Measurements from ENCODE around the gene LRIG1.

The LRIG1 gene

GRCh38 chr3:66500576-66501482 lies at the start of gene LRIG1:
TSS of gene LRIG1 (minus strand) at chr3:66501022. CDS start at chr3:66500407, 615 bp downstream.
- peak; percentile 95 for DNase-seq

DNA sequence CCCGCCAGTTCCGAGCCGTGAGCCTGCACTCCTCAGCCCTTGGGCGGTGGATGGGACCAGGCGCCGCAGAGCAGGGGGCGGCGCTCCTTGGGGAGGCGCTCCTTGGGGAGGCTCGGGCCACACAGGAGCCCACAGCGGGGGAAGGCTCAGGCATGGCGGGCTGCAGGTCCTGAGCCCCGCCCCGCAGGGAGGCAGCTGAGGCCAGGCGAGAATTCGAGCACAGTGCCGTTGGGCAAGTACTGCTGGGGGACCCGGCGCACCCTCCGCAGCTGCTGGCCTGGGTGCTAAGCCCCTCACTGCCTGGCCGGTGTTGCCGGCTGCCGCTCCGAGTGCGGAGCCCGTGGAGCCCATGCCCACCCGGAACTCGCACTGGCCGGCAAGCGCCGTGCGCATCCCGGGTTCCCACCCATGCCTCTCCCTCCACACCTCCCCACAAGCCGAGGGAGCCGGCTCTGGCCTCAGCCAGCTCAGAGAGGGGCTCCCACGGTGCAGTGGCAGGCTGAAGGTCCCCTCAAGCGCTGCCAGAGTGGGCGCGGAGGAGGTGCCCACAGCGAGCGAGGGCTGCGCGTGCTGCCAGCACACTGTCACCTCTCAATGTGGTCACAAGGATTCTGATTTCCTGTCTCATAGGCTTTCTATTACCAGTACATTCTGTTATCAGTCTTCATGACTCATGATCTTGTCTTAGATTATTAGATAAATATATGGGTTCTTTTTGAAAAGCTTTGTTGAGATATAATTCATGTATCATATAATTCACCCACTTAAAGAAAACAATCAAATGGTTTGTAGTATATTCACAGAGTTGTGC lies 44.0 kb upstream of the LRIG1 start:
- DNase-seq = no peak

GRCh38 chr3:66542153-66542552 lies 41.3 kb upstream of the LRIG1 start:
- no peak for DNase-seq

DNA sequence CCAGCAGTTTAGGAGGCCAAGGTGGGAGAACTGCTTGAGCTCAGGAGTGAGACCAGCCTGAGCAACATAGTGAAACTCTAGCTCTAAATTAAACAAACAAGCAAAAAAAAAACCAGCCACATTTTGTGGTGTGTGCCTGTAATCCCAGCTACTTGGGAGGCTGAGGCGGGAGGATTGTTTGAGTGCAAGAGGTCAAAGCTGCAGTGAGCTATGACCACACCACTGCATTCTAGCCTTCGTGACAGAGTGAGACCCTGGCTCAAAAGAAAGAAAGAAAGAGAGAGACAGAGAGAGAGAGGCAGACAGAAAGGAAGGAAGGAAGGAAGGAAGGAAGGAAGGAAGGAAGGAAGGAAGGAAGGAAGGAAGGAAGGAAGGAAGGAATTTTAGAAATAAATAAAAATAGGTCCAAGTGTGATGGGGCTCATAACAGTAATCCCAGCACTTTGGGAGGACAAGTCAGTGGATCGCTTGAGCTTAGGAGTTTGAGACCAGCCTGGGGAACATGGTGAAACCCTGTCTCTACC lies 38.7 kb upstream of the LRIG1 start:
- no peak for DNase-seq

- DNase-seq = no peak
Observed at GRCh38 chr3:66538390-66538789, 37.6 kb upstream of the LRIG1 start.

DNA sequence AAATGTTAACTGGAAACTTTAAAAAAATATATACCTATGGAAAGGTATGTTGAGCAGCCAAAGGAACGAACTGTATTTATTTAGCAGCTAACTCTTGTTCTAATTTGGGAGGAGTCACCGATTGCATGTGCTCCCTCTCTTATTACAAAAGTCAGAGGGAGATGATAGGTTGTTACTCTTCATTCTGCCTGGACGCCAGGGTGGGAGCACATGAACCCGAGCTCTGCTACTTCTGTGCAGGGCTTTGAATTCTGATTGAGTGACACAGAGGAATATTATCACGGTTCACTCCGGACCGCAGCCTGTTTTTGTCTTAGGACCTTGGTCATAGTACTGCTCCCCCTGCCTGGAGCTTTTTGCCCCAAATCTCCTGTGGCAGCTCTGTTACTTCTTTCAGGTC lies 36.9 kb upstream of the LRIG1 start:
- DNase-seq = no peak

DNA sequence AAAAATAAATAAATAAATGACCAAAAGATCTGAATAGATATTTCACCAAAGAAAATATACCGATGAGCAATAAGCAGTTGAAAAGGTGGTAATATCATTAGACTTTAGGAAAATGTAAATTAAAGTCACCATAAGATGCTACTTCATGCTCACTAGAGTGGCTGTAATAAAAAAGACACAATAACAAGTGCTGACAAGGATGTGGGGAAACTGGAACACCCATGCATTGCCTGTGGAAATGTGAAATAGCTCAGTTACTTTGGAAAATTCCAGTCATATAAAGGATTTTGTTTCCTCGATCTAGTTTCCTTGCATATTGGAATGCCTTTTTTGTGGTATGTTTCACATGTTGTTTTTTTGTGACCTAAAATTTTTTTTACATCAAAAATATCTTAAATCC lies 36.0 kb upstream of the LRIG1 start:
- DNase-seq = no peak

GRCh38 chr3:66534304-66534845 lies 33.6 kb upstream of the LRIG1 start:
- no peak for DNase-seq

DNA sequence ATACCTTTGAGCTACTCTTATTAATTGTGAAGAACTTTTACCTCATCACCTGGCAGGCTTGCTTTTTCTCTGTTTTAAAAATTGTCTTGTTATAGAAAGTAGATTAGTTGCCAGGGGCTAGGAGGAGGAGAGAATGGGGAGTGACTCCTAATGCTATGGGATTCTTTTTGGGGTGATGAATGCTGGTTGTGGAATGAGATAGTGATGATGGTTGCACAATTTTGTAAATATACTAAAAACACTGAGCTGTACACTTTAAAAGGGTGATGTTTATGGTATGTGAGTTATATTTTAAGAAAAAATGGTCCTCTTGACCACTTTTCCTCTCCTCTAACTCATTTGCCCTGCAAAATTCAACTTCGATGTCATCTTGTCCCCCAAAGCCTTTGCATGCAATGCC lies 31.8 kb upstream of the LRIG1 start:
- DNase-seq = no peak

GRCh38 chr3:66532160-66532587 lies 31.4 kb upstream of the LRIG1 start:
- no peak for DNase-seq

- no peak for DNase-seq
Observed at GRCh38 chr3:66531256-66531655, 30.4 kb upstream of the LRIG1 start.

DNA sequence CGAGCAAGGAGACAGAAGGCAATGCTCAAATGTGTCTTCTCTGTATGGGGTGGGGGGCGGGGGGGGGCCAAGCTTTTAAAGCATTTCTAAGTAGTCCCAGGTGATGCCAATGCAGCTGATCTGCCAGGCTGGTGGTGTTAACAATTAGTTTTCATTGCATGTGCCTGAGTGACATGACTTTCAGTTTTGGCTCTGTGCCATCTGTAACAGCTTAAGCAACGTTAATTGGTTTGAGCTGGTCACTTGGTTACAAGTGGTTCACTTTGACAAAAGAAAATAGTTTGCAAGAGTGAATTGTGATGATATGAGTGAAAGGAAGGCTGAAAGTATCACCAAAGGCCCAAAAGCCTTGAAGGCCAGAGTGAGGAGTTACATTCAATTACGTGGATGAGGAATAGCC lies 26.4 kb upstream of the LRIG1 start:
- DNase-seq = no peak

DNA sequence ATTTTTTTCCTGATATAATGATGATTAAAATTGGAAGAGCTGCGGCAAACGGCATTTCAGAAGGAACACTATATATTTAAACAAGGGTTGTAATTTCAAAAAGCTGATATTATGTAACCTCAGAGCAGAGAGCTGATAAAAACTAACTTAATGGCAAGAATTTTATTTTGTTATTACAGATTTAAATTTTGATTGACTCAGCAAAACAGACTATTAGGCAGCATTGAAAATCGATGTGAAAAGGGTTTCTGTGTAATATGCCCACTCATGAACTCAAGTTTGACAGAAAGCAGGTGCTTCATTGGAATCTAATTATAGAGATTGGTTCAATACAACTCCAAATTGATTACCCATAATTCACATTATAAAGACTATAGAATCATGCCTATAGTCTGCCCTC lies 24.9 kb upstream of the LRIG1 start:
- no peak for DNase-seq

- DNase-seq = no peak
Observed at GRCh38 chr3:66520724-66521123, 19.9 kb upstream of the LRIG1 start.

DNA sequence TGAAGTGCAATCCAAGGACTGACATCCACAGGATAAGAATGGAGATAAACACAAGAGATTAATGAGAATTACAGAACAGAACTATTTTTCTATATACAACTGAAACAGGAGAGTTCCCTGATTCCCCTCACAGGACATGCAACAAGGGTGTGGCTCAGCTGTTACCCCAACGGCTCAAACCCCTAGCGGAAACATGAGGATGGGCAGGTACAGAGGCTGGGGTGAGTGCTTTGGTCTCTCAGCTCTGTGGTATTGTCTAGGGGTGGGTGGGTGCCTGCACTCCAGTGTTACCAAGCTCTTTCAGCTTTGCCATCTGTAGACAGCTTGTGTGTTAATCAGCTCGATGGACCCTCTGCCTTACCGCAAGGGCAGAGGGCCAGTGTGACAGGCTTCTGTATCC lies 17.8 kb upstream of the LRIG1 start:
- DNase-seq = no peak

GRCh38 chr3:66518126-66518525 lies 17.3 kb upstream of the LRIG1 start:
- no peak for DNase-seq

GRCh38 chr3:66517241-66517640 lies 16.4 kb upstream of the LRIG1 start:
- DNase-seq = no peak

GRCh38 chr3:66508461-66508860 lies 7.6 kb upstream of the LRIG1 start:
- DNase-seq = no peak

DNA sequence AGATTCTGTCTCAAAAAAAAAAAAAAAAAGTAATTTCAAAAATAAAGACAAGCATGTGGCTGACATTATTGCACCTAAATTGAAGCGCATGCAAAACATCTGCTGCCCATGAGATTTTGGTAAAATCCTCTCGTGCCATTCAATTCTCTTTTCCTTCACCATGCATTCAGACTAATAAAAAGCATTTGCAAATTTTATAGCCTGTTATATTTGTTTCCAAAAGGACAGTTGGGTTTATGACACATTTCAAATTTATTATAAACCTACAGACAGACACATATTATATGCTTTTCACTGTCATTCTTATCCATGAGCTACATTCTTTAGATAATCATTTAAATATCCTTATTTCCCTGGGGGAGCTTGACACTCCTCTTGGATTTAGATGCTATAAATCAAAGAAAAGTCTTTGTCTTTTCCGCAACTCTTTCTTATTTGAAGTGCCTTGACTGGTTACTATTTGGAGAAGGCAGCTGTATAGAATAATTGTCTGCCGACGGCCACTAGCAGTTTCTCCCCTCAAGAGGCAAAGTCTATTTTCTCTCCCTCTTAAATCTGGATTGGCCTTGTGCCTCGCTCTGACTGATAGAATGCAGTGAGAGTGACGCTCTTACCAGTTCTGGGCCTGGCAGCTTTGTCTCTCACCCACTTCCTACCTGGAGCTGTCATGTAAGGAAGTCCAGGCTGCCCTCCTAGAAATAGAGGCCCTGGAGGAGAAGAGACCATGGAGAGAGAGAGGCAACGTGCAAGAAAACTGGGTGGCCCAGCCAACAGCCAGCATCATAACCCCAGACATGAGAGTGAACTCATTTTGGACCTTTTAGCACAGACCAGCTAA lies 6.8 kb upstream of the LRIG1 start:
- DNase-seq = no peak

DNA sequence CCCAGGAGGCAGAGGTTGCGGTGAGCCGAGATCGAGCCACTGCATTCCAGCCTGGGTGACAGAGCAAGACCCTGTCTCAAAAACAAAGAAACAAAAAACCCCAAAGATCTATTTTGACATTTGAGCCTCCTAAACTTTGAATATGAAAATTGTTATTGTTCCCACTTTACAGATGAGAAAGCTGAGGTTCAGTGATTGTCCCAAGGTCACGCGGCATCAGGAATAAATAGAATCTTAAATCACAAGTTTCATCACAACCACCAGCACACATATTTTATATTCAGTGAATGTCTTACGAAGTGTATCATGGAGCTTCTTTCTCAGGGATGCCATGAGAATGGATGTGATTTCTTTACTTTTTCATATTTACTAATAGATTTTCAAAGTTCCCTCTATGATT lies 5.3 kb upstream of the LRIG1 start:
- no peak for DNase-seq

GRCh38 chr3:66504850-66505641 lies 4.2 kb upstream of the LRIG1 start:
- DNase-seq = no peak

- DNase-seq = no peak
Observed at GRCh38 chr3:66502981-66503380, 2.2 kb upstream of the LRIG1 start.
